Activated CD8-positive, alpha-beta T cell treated with anti-CD3 and anti-CD28 coated beads for 36 hours (primary cell): ENCODE results near the gene PDK2. TPM values are rescaled to one million over a fixed set of nuclear protein-coding genes. Genes with fewer than 3 reads are reported as not detected.

Experiments
- ATAC-seq: fragments of 200-7000 bp; cut with Tn5 transposase; one replicate; pipeline ENCODE4 v1.10.0; 2021; ENCODE audit warnings: mild to moderate bottlenecking, moderate library complexity
- CTCF ChIA-PET: fragments of 350-600 bp; sonication (Branson Sonifier 250); formaldehyde crosslinking; loops from one replicate; lab custom pipeline; 2021; ENCODE audit warnings: antibody characterized with exemption; lab: Charles Lee
- POLR2A ChIA-PET: fragments of 350-600 bp; sonication (Branson Sonifier 250); formaldehyde crosslinking; loops from one replicate; lab custom pipeline; 2021; ENCODE audit warnings: antibody characterized with exemption; lab: Charles Lee
- DNase-seq: peaks from one replicate; pipeline ENCODE4 v3.0.0-alpha.2; 2020
- H3K27ac Mint-ChIP-seq: one replicate; pipeline ENCODE4 v1.8.0; 2021; ENCODE audit warnings: mild to moderate bottlenecking, mixed read lengths
- H3K27me3 Mint-ChIP-seq: one replicate; pipeline ENCODE4 v1.8.0; 2021; ENCODE audit warnings: mixed read lengths
- H3K36me3 Mint-ChIP-seq: one replicate; pipeline ENCODE4 v1.8.0; 2021; ENCODE audit warnings: low read depth, mixed read lengths
- H3K4me1 Mint-ChIP-seq: one replicate; pipeline ENCODE4 v1.8.0; 2021; ENCODE audit warnings: low read depth, mixed read lengths
- H3K4me3 Mint-ChIP-seq: one replicate; pipeline ENCODE4 v1.8.0; 2021; ENCODE audit warnings: mild to moderate bottlenecking, moderate library complexity, mixed read lengths
- H3K9me3 Mint-ChIP-seq: one replicate; pipeline ENCODE4 v1.8.0; 2021; ENCODE audit warnings: mixed read lengths
- CTCF ChIP-seq: fragments of 200-600 bp; IDR thresholded peaks from one replicate; pipeline ENCODE4 v1.8.0; 2022; ENCODE audit warnings: antibody characterized with exemption, mild to moderate bottlenecking
- intact Hi-C: fragments of 100-400 bp; cut with micrococcal nuclease; formaldehyde crosslinking; loops from one replicate; pipeline ENCODE4 v1.10.0; 2022
- total RNA-seq, 2 experiments: library from RNA; stranded (reverse); gene quantifications; one replicate each; pipeline ENCODE4 v1.2.3, GENCODE V29; 2021

The PDK2 gene
- total RNA-seq, 2 experiments from 2014 or later, result 6.0 to 7.7 TPM

GRCh38 chr17:50152736-50153135 is 57.6 kb downstream of the PDK2 start:
- Mint-ChIP-seq H3K36me3 (peaks cover 10% of the 10 kb centered on the region), H3K9me3 (no peaks in the 10 kb centered on the region), H3K4me1 (peaks cover 27% of the 10 kb centered on the region), H3K27ac (peak overlapping the region; percentile 96), H3K27me3 (no peaks in the 10 kb centered on the region), H3K4me3 (no peak overlapping the region)
- CTCF ChIA-PET, result interaction anchor here (1.0 to 9.6 kb wide), 8 partner anchors 9 to 59 kb away, joined by 3 to 102 read pairs (median 7); partner anchors contain the start of gene PDK2
- POLR2A ChIA-PET, result interaction anchor here (0.6 to 7.0 kb wide), 8 partner anchors 9 to 269 kb away, joined by 3 to 64 read pairs (median 4); partner anchors contain the start of gene SGCA
- ATAC-seq (no peak), DNase-seq (no peak)
- intact Hi-C loops, result no loop called here
- TF ChIP-seq CTCF, result no peak

GRCh38 chr17:50153650-50154575 is 58.8 kb downstream of the PDK2 start:
- Mint-ChIP-seq H3K4me1 (peaks cover 36% of the 10 kb centered on the region), H3K9me3 (no peaks in the 10 kb centered on the region), H3K27me3 (no peaks in the 10 kb centered on the region), H3K27ac (peak overlapping the region; percentile 21), H3K4me3 (no peak overlapping the region), H3K36me3 (peaks cover 1% of the 10 kb centered on the region)
- no peak for DNase-seq
- TF ChIP-seq CTCF, result no peak
- ATAC-seq, result no peak
- intact Hi-C loops, result no loop called here
- ChIA-PET CTCF (interaction anchor here (0.9 to 9.6 kb wide), 4 partner anchors 7 to 61 kb away, joined by 3 to 102 read pairs (median 32); partner anchors contain the start of gene PDK2), POLR2A (interaction anchor here (1.1 kb wide), 1 partner anchor 10 kb away, joined by 3 read pairs; no protein-coding TSS in a partner anchor)

- Mint-ChIP-seq H3K36me3 (no peaks in the 10 kb centered on the region), H3K4me3 (no peak overlapping the region), H3K9me3 (no peaks in the 10 kb centered on the region), H3K4me1 (peaks cover 36% of the 10 kb centered on the region), H3K27ac (peak overlapping the region; percentile 21), H3K27me3 (no peaks in the 10 kb centered on the region)
- intact Hi-C loops, result no loop called here
- ChIA-PET POLR2A (no interaction called here), CTCF (interaction anchor here (0.9 to 9.6 kb wide), 3 partner anchors 14 to 61 kb away, joined by 3 to 49 read pairs (median 14); partner anchors contain the start of gene PDK2)
- no peak for TF ChIP-seq CTCF
- DNase-seq, result peak; percentile 55
- ATAC-seq, result no peak
These were observed 59.5 kb downstream of the PDK2 start for GRCh38 chr17:50154604-50155003.

- ChIA-PET CTCF (interaction anchor here (1.2 to 9.6 kb wide), 5 partner anchors 15 to 62 kb away, joined by 3 to 49 read pairs (median 4); partner anchors contain the start of gene PDK2), POLR2A (no interaction called here)
- DNase-seq, result no peak
- no peak overlapping the region for H3K4me3 Mint-ChIP-seq
- no peaks in the 10 kb centered on the region for H3K36me3 Mint-ChIP-seq
- no peaks in the 10 kb centered on the region for H3K27me3 Mint-ChIP-seq
- no peak for ATAC-seq
- H3K4me1 Mint-ChIP-seq, result peaks cover 36% of the 10 kb centered on the region
- no peaks in the 10 kb centered on the region for H3K9me3 Mint-ChIP-seq
- intact Hi-C loops, result no loop called here
- no peak overlapping the region for H3K27ac Mint-ChIP-seq
- no peak for TF ChIP-seq CTCF
These were observed 60.1 kb downstream of the PDK2 start for GRCh38 chr17:50155115-50155819.
